ENCODE measurements around the gene NAALADL2.

The NAALADL2 gene

GRCh38 chr3:175617247-175617646 is 758.1 kb downstream of the NAALADL2 start:
- no peak for DNase-seq

- no peak for DNase-seq
Measured at GRCh38 chr3:175619369-175619768, 760.2 kb downstream of the NAALADL2 start.

- no peak for DNase-seq
Measured at GRCh38 chr3:175620093-175620492, 761.0 kb downstream of the NAALADL2 start.

GRCh38 chr3:175620532-175620931 is 761.4 kb downstream of the NAALADL2 start:
- no peak for DNase-seq

GRCh38 chr3:175640958-175641357 is 781.8 kb downstream of the NAALADL2 start:
- no peak for DNase-seq

GRCh38 chr3:175646865-175647264 is 787.7 kb downstream of the NAALADL2 start:
- DNase-seq: no peak

- no peak for DNase-seq
Measured at GRCh38 chr3:175648899-175649298, 789.8 kb downstream of the NAALADL2 start.

- no peak for DNase-seq
Measured at GRCh38 chr3:175651716-175652115, 792.6 kb downstream of the NAALADL2 start.

GRCh38 chr3:175655351-175655750 is 796.2 kb downstream of the NAALADL2 start:
- DNase-seq: no peak

GRCh38 chr3:175656461-175656860 is 797.3 kb downstream of the NAALADL2 start:
- DNase-seq: no peak

GRCh38 chr3:175659670-175660350 is 800.7 kb downstream of the NAALADL2 start:
- no peak for DNase-seq

GRCh38 chr3:175662815-175663214 is 803.7 kb downstream of the NAALADL2 start:
- no peak for DNase-seq

GRCh38 chr3:175664911-175665310 is 805.8 kb downstream of the NAALADL2 start:
- DNase-seq: no peak

- DNase-seq: no peak
Measured at GRCh38 chr3:175668300-175668699, 809.2 kb downstream of the NAALADL2 start.

- no peak for DNase-seq
Measured at GRCh38 chr3:175670557-175670956, 811.4 kb downstream of the NAALADL2 start.

- no peak for DNase-seq
Measured at GRCh38 chr3:175672119-175672689, 813.1 kb downstream of the NAALADL2 start.

GRCh38 chr3:175679568-175679967 is 820.4 kb downstream of the NAALADL2 start:
- no peak for DNase-seq

GRCh38 chr3:175692256-175692655 is 833.1 kb downstream of the NAALADL2 start:
- DNase-seq: no peak

- DNase-seq: no peak
Measured at GRCh38 chr3:175695251-175695650, 836.1 kb downstream of the NAALADL2 start.

GRCh38 chr3:175702956-175703355 is 843.8 kb downstream of the NAALADL2 start:
- DNase-seq: no peak

GRCh38 chr3:175704366-175705055 is 845.4 kb downstream of the NAALADL2 start:
- DNase-seq: no peak

- DNase-seq: no peak
Measured at GRCh38 chr3:175713268-175713667, 854.1 kb downstream of the NAALADL2 start.

- DNase-seq: no peak
Measured at GRCh38 chr3:175716446-175716845, 857.3 kb downstream of the NAALADL2 start.

GRCh38 chr3:175726228-175726627 is 867.1 kb downstream of the NAALADL2 start:
- no peak for DNase-seq

Measured in AML-193 (cell line).